ENCODE results near the gene RASAL1.

The RASAL1 gene

GRCh38 chr12:113135178-113136127 is at the start of gene RASAL1:
Gene RASAL1 (minus strand): TSS chr12:113135761. CDS start chr12:113135462, 299 bp downstream.
- DNase-seq = no peak

- DNase-seq = peak in 1 of 2 experiments; percentile 28
Measured at GRCh38 chr12:113184900-113185179, 49.3 kb upstream of the RASAL1 start.

- no peak for DNase-seq
Measured at GRCh38 chr12:113184098-113184899, 48.7 kb upstream of the RASAL1 start.

- no peak for DNase-seq
Measured at GRCh38 chr12:113183030-113183589, 47.5 kb upstream of the RASAL1 start.

GRCh38 chr12:113181975-113182374 is 46.4 kb upstream of the RASAL1 start:
- DNase-seq = no peak

GRCh38 chr12:113180333-113180732 is 44.8 kb upstream of the RASAL1 start:
- no peak for DNase-seq

GRCh38 chr12:113179023-113179422 is 43.5 kb upstream of the RASAL1 start:
- DNase-seq = no peak

GRCh38 chr12:113174461-113175384 is 39.2 kb upstream of the RASAL1 start:
- peak in 1 of 2 experiments; percentile 22 for DNase-seq

GRCh38 chr12:113173081-113173698 is 37.6 kb upstream of the RASAL1 start:
- DNase-seq = no peak

GRCh38 chr12:113172185-113172584 is 36.6 kb upstream of the RASAL1 start:
- no peak for DNase-seq

GRCh38 chr12:113171543-113171942 is 36.0 kb upstream of the RASAL1 start:
- no peak for DNase-seq

- DNase-seq = no peak
Measured at GRCh38 chr12:113170926-113171325, 35.4 kb upstream of the RASAL1 start.

- no peak for DNase-seq
Measured at GRCh38 chr12:113170457-113170856, 34.9 kb upstream of the RASAL1 start.

GRCh38 chr12:113169697-113170096 is 34.1 kb upstream of the RASAL1 start:
- DNase-seq = no peak

GRCh38 chr12:113167868-113168267 is 32.3 kb upstream of the RASAL1 start:
- DNase-seq = no peak

- DNase-seq = no peak
Measured at GRCh38 chr12:113165521-113166450, 30.2 kb upstream of the RASAL1 start.

- no peak for DNase-seq
Measured at GRCh38 chr12:113164014-113164413, 28.5 kb upstream of the RASAL1 start.

- DNase-seq = no peak
Measured at GRCh38 chr12:113163030-113163360, 27.4 kb upstream of the RASAL1 start.

- no peak for DNase-seq
Measured at GRCh38 chr12:113162102-113163029, 26.8 kb upstream of the RASAL1 start.

Data from cerebellar nuclear complex (tissue), 1 donor.